Fibroblast of lung (primary cell): ENCODE data around the gene ADAP1. TPM values are rescaled to one million over a fixed set of nuclear protein-coding genes. Genes with fewer than 3 reads are reported as not detected.

ENCODE experiments used
- DNase-seq, 2 donors: peaks; one replicate each; pipeline versions ENCODE4 v3.0.0 to v3.0.0-alpha.2; 2010; ENCODE audit warnings: low read depth in 2 of 2
- H2AFZ ChIP-seq: 2 replicates; pipeline ENCODE4 v1.5.1; 2012; ENCODE audit warnings: low read length, control low read depth, inconsistent platforms
- H3K27ac ChIP-seq: 2 replicates; pipeline ENCODE4 v1.5.1; 2011; ENCODE audit warnings: low read length, control low read depth; ENCODE audit not compliant: insufficient read depth
- H3K27me3 ChIP-seq: 2 replicates; pipeline ENCODE4 v1.5.1; 2011; ENCODE audit warnings: mild to moderate bottlenecking, low read length; ENCODE audit not compliant: control insufficient read depth, insufficient read depth
- H3K36me3 ChIP-seq: 2 replicates; pipeline ENCODE4 v1.5.1; 2011; ENCODE audit warnings: low read length; ENCODE audit not compliant: control insufficient read depth, insufficient read depth
- H3K4me1 ChIP-seq: 2 replicates; pipeline ENCODE4 v1.5.1; 2011; ENCODE audit warnings: low read length; ENCODE audit not compliant: control insufficient read depth, insufficient read depth; ENCODE audit errors: extremely low read depth
- H3K4me2 ChIP-seq: 2 replicates; pipeline ENCODE4 v1.5.1; 2011; ENCODE audit warnings: low read length, control low read depth; ENCODE audit not compliant: insufficient read depth; ENCODE audit errors: extremely low read depth
- H3K4me3 ChIP-seq, 4 experiments: fragments of 200-600 bp in 1 of 4; sonication (generic) in 1 of 4; replicated peaks in 1 of 4; 2 replicates each; pipeline ENCODE4 v1.5.1; 2011 to 2016; ENCODE audit warnings: low read length in 4 of 4, low read depth in 3 of 4, mild to moderate bottlenecking in 3 of 4, control low read depth in 2 of 4, inconsistent platforms in 1 of 4, mixed read lengths in 1 of 4; ENCODE audit not compliant: insufficient read depth in 1 of 4; ENCODE audit errors: control extremely low read depth in 1 of 4
- H3K79me2 ChIP-seq: 2 replicates; pipeline ENCODE4 v1.5.1; 2012; ENCODE audit warnings: mild to moderate bottlenecking, low read length, inconsistent platforms; ENCODE audit not compliant: control insufficient read depth, insufficient read depth
- H3K9ac ChIP-seq: 2 replicates; pipeline ENCODE4 v1.5.1; 2011; ENCODE audit warnings: mild to moderate bottlenecking, low read length, control low read depth; ENCODE audit not compliant: insufficient read depth
- H3K9me3 ChIP-seq: 2 replicates; pipeline ENCODE4 v1.5.1; 2012; ENCODE audit warnings: low read depth, low read length; ENCODE audit not compliant: control insufficient read depth, insufficient read depth
- H4K20me1 ChIP-seq: 2 replicates; pipeline ENCODE4 v1.5.1; 2011; ENCODE audit warnings: low read length; ENCODE audit not compliant: control insufficient read depth, insufficient read depth; ENCODE audit errors: extremely low read depth
- EZH2 ChIP-seq: IDR thresholded peaks from 2 replicates; pipeline ENCODE4 v1.5.1; 2012; ENCODE audit warnings: low read length, control low read depth, mild to moderate bottlenecking; ENCODE audit errors: missing control alignments
- polyA plus RNA-seq, 2 donors: library from polyadenylated mRNA; depleted of rRNA in 1 of 2; stranded (reverse) in 1 of 2; unstranded in 1 of 2; fragments of >200 nt; gene quantifications; 2 replicates each; pipeline ENCODE4 v1.2.1, GENCODE V29; 2011 to 2012; ENCODE audit warnings: missing spikeins in 1 of 2
- total RNA-seq: library from RNA; depleted of rRNA; stranded (reverse); fragments of >200 nt; gene quantifications from 2 replicates; pipeline ENCODE4 v1.2.1, GENCODE V29; 2014
- TF ChIP-seq, protein P1 (sequence below), 2 donors: IDR thresholded peaks in 1 of 2; conservative IDR thresholded peaks in 1 of 2; 1 replicate in 1 of 2; 2 replicates in 1 of 2; pipeline ENCODE4 v1.5.1; 2011 to 2012; ENCODE audit warnings: low read length in 2 of 2, control low read depth in 1 of 2, inconsistent platforms in 1 of 2, low read depth in 1 of 2, mild to moderate bottlenecking in 1 of 2

The ADAP1 gene
- total and polyA plus RNA-seq, 2 donors (not counting 1 experiment from before 2014, with no cell fraction given), result 1.1 to 2.3 TPM

DNA sequence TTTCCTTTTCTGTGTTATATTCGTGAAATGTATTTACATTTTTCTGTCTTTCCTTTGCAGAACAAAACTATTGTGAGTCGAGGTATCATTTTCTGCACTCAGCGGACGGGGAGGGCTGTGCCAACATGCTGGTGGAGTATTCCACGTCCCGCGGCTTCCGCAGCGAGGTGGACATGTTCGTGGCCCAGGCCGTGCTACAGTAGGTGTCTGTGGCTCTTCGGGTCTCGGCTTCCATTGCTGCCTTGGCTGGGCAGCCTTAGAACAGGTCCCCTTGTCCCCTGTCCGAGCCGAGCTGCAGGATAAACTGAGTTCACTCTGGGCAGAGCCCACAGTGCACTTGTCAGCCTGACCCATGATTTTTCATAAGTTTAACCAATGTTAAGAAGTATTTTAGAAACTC lies 63.6 kb downstream of the ADAP1 start:
- Histone ChIP-seq H4K20me1 (no peaks in the 10 kb centered on the region), H3K27ac (no peak overlapping the region), H3K27me3 (no peaks in the 10 kb centered on the region), H3K4me1 (no peaks in the 10 kb centered on the region), H3K79me2 (peaks cover 7% of the 10 kb centered on the region), H2AFZ (no peak overlapping the region), H3K36me3 (peaks cover 40% of the 10 kb centered on the region), H3K4me2 (no peak overlapping the region), H3K9me3 (no peaks in the 10 kb centered on the region), H3K9ac (no peak overlapping the region), H3K4me3 (no peak overlapping the region)
- DNase-seq, result no peak
- TF ChIP-seq EZH2, result no peak
- TF ChIP-seq, protein P1, sequence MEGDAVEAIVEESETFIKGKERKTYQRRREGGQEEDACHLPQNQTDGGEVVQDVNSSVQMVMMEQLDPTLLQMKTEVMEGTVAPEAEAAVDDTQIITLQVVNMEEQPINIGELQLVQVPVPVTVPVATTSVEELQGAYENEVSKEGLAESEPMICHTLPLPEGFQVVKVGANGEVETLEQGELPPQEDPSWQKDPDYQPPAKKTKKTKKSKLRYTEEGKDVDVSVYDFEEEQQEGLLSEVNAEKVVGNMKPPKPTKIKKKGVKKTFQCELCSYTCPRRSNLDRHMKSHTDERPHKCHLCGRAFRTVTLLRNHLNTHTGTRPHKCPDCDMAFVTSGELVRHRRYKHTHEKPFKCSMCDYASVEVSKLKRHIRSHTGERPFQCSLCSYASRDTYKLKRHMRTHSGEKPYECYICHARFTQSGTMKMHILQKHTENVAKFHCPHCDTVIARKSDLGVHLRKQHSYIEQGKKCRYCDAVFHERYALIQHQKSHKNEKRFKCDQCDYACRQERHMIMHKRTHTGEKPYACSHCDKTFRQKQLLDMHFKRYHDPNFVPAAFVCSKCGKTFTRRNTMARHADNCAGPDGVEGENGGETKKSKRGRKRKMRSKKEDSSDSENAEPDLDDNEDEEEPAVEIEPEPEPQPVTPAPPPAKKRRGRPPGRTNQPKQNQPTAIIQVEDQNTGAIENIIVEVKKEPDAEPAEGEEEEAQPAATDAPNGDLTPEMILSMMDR (conservative IDR thresholded peaks at IDR 0.05 in 1 of 2, IDR thresholded peaks at IDR 0.05 in 1 of 2; ENCODE audit: low read depth in 1 of 2, low read length in 2 of 2), result no peak

DNA sequence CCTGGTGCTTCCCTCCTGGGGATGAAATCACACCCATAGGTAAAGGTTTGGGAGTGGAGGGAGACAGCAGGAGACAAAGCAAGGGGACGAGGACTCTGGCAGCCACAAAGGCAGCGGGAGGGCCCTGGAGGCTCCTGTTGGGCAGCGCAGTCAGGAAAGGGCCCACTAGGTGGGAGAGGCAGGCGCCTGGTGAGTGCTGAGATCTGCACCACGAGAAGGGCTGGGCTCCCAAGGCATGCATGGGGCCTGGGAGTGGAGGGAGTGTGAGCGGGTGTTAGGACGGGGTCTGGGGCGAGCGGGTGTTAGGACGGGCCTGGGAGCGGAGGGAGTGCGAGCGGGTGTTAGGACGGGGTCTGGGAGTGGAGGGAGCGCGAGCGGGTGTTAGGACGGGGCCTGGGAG lies 65.1 kb downstream of the ADAP1 start:
- Histone ChIP-seq H3K4me2 (no peak overlapping the region), H3K9me3 (no peaks in the 10 kb centered on the region), H3K9ac (no peak overlapping the region), H2AFZ (no peak overlapping the region), H3K79me2 (peaks cover 21% of the 10 kb centered on the region), H3K27me3 (no peaks in the 10 kb centered on the region), H3K27ac (no peak overlapping the region), H3K4me3 (no peak overlapping the region), H3K36me3 (peaks cover 31% of the 10 kb centered on the region), H3K4me1 (no peaks in the 10 kb centered on the region), H4K20me1 (no peaks in the 10 kb centered on the region)
- TF ChIP-seq, protein P1 (conservative IDR thresholded peaks at IDR 0.05 in 1 of 2, IDR thresholded peaks at IDR 0.05 in 1 of 2; ENCODE audit: low read depth in 1 of 2, low read length in 2 of 2), result no peak
- TF ChIP-seq EZH2, result no peak
- no peak for DNase-seq

DNA sequence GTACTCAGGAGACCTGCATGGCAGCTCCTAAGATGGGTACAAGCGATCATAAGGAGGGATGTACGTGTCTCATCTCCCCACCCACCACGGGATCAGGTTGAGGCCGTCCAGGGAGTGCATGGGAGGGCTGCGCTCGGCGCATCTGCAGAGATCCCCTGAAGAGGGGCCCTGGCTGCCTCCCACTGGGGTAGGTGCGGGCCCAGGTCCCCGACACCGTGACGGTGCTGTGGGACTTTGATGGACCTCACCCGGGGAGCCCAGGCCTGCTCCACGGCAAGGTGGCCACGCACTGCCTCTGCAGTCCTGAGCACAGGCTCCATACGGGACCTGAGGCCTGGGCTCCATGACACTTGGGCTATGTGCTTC lies 65.5 kb downstream of the ADAP1 start:
- Histone ChIP-seq H3K27ac (no peak overlapping the region), H2AFZ (no peak overlapping the region), H3K9me3 (no peaks in the 10 kb centered on the region), H3K4me2 (no peak overlapping the region), H3K9ac (no peak overlapping the region), H3K27me3 (no peaks in the 10 kb centered on the region), H3K36me3 (peaks cover 31% of the 10 kb centered on the region), H3K4me3 (no peak overlapping the region), H4K20me1 (no peaks in the 10 kb centered on the region), H3K4me1 (no peaks in the 10 kb centered on the region), H3K79me2 (peaks cover 25% of the 10 kb centered on the region)
- DNase-seq, result no peak
- TF ChIP-seq EZH2, result no peak
- TF ChIP-seq, protein P1 (conservative IDR thresholded peaks at IDR 0.05 in 1 of 2, IDR thresholded peaks at IDR 0.05 in 1 of 2; ENCODE audit: low read depth in 1 of 2, low read length in 2 of 2), result no peak
